Breast epithelium (tissue), 3 donors: Measurements from ENCODE around the gene IL4.

Source experiments
- CTCF ChIP-seq, 3 donors: fragments of 450-650 bp; IDR thresholded peaks; one replicate each; pipeline ENCODE4 v1.5.1; 2016 to 2017; ENCODE audit warnings: antibody characterized with exemption in 3 of 3, mild to moderate bottlenecking in 3 of 3, moderate library complexity in 3 of 3
- POLR2A ChIP-seq: fragments of 450-650 bp; IDR thresholded peaks from one replicate; pipeline ENCODE4 v1.6.1; 2016; ENCODE audit warnings: antibody characterized with exemption, mild to moderate bottlenecking, moderate library complexity
- POLR2AphosphoS5 ChIP-seq, 3 donors: sonication (generic); formaldehyde crosslinking; IDR thresholded peaks; one replicate each; pipeline ENCODE4 v1.6.1; 2017; ENCODE audit warnings: antibody characterized with exemption in 3 of 3

DNA sequence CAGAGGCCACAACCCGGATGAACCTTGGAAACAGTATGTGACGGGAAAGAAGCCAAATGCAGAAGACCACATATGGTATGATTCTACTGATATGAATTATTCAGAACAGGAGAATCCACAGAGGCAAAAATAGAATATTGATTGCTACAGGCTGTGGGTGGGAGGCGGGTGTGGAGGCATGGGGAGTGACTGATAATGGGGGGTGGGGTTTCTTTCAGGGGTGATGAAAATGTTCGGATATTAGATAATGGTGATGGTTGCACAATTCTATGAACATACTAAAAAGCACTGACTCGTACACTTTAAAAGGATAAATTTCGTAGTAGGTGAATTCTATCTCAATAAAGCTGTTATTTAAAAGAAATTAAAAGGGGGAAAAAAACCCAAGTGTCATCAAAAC is 10.7 kb downstream of the IL4 start:
- no peak for TF ChIP-seq POLR2A
- TF ChIP-seq CTCF (IDR thresholded peaks at IDR 0.05), result no peak
- no peak for TF ChIP-seq POLR2AphosphoS5 (IDR thresholded peaks at IDR 0.05)
